ENCODE data around the gene ELMO1. TPM values are rescaled to one million over a fixed set of nuclear protein-coding genes. Genes with fewer than 3 reads are reported as not detected.

Gene ELMO1
- total and polyA plus RNA-seq, 11 donors = 6.9 to 38.6 (median 14.7) TPM

DNA sequence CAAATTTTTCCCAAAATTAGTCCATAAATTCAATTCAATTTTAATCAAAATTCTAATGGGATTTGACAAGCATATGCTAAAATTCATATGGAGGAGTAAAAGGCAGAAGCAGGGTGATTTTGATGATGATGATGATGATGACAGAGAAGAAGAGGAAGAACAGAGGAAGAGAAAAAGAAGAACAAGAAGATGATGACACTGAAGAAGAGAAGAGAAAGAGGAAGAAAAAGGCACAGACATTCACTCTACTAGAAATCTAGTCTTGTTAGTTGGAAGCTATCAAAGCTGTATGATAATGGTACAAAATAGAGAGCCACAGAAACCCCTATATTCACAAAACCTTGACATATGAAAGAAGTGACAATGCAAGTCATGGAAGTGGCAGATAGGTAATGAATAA, 157.9 kb downstream of the ELMO1 start:
- TF ChIP-seq, protein P1, sequence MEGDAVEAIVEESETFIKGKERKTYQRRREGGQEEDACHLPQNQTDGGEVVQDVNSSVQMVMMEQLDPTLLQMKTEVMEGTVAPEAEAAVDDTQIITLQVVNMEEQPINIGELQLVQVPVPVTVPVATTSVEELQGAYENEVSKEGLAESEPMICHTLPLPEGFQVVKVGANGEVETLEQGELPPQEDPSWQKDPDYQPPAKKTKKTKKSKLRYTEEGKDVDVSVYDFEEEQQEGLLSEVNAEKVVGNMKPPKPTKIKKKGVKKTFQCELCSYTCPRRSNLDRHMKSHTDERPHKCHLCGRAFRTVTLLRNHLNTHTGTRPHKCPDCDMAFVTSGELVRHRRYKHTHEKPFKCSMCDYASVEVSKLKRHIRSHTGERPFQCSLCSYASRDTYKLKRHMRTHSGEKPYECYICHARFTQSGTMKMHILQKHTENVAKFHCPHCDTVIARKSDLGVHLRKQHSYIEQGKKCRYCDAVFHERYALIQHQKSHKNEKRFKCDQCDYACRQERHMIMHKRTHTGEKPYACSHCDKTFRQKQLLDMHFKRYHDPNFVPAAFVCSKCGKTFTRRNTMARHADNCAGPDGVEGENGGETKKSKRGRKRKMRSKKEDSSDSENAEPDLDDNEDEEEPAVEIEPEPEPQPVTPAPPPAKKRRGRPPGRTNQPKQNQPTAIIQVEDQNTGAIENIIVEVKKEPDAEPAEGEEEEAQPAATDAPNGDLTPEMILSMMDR (IDR thresholded peaks at IDR 0.05) = no peak
- TF ChIP-seq POLR2A (IDR thresholded peaks at IDR 0.05) = no peak
- no peaks in the 10 kb centered on the region for H3K36me3 ChIP-seq
- H3K4me1 ChIP-seq = peaks cover 0 to 32% (median 18%) of the 10 kb centered on the region in 12 donors
- no peak for ATAC-seq
- H3K27ac ChIP-seq = no peak overlapping the region
- H3K4me3 ChIP-seq = no peak overlapping the region
- DNase-seq = no peak
- intact Hi-C loops (cut with DNase I) = no loop called here
- H3K9me3 ChIP-seq = no peaks in the 10 kb centered on the region
- H3K27me3 ChIP-seq = no peaks in the 10 kb centered on the region

GRCh38 chr7:37289781-37290180, 158.9 kb downstream of the ELMO1 start:
- 67 to 76% (median 73%) methylated on average over 1 of the region's 1 CpG for WGBS, 4 donors

DNA sequence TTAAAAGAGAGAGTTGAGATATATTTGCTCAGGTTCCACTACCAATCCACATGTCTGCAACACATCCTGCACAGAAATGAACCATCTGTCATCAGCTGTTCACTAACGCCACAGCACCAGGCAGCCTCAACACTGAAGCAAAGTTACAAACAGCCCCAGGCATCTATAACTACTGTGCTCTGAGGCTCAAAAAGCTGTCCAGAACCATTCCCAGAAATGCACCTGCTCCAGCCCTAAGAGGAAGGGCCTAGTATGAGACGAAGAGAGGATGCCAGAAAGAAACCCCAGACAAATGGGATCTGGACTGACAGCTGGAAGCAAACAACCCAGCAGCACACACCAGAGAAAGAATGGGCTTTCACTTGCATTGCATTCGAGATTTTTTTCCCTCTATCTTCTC, 159.3 kb downstream of the ELMO1 start:
- 34 to 49% (median 42%) methylated on average over 3 of the region's 3 CpGs for WGBS, 4 donors
- peak in 3 of 4 donors; percentile 61 to 79 (median 61) for ATAC-seq
- peak overlapping the region in 1 of 12 donors; percentile 25 for H3K27ac ChIP-seq

More at GRCh38 chr7:37289781-37290180, 158.9 kb downstream of the ELMO1 start:
- Histone ChIP-seq H3K27me3 (no peaks in the 10 kb centered on the region), H3K27ac (peak overlapping the region in 2 of 12 donors; percentile 13 to 25), H3K4me3 (no peak overlapping the region), H3K36me3 (no peaks in the 10 kb centered on the region), H3K4me1 (peaks cover 7 to 42% (median 26%) of the 10 kb centered on the region in 12 donors), H3K9me3 (no peaks in the 10 kb centered on the region)
- ATAC-seq = peak in 1 of 4 donors; percentile 41
- intact Hi-C loops (cut with DNase I) = loop anchor here in 6 of 10 donors (5.0 to 10.0 kb wide), 6 partner anchors 53 to 205 kb away; partner anchors contain the start of gene ELMO1 (in 3 of the 6)
- DNase-seq = no peak
- no peak for TF ChIP-seq POLR2A (IDR thresholded peaks at IDR 0.05)
- TF ChIP-seq, protein P1 (IDR thresholded peaks at IDR 0.05) = no peak

DNA sequence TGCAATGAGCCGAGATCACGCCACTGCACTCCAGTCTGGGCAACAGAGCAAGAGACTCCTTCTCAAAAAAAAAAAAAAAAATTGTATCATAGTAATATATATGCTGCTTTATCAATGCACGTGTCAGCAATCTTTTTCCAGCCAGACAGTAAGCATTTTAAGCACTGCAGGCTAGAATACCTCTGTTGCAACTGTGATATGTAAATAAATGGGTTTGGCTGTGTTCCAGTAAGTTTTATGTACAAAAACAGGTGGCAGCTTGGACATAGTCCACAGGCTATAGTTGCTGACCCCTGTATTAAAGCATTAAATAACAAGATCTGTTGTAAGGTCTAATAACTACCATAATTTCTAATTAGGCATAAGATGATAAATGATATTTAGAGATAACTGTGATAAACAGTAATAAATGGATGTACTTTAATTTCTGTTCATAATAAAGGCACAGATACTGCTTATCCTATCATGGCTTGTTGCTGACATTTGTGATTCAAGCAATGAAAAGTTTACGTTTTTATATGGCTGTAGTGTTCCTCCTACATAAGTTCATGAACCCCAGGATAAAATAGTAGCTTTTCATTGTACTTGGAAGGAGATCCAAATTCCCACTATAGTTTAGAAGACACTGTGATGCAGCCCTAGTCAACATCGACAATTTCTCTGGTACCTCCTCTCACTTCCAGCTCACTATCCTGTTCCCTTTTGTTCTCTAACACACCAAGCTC, 161.4 kb downstream of the ELMO1 start:
- no peaks in the 10 kb centered on the region for H3K36me3 ChIP-seq
- H3K27ac ChIP-seq = peak overlapping the region in 1 of 12 donors; percentile 1
- TF ChIP-seq POLR2A (IDR thresholded peaks at IDR 0.05) = no peak
- TF ChIP-seq, protein P1 (IDR thresholded peaks at IDR 0.05) = no peak
- WGBS, 4 donors = 48 to 64% (median 56%) methylated on average over 5 of the region's 5 CpGs
- H3K27me3 ChIP-seq = no peaks in the 10 kb centered on the region
- DNase-seq = no peak
- H3K4me1 ChIP-seq = peaks cover 7 to 64% (median 41%) of the 10 kb centered on the region in 12 donors
- intact Hi-C loops (cut with DNase I) = loop anchor here in 7 of 10 donors (2.0 to 10.0 kb wide), 8 partner anchors 55 to 210 kb away; partner anchors contain the start of gene ELMO1 (in 4 of the 7)
- no peak for ATAC-seq
- no peaks in the 10 kb centered on the region for H3K9me3 ChIP-seq
- H3K4me3 ChIP-seq = no peak overlapping the region

More for the DNA sequence above, 159.3 kb downstream of the ELMO1 start:
- Histone ChIP-seq H3K4me3 (no peak overlapping the region), H3K9me3 (no peaks in the 10 kb centered on the region), H3K4me1 (peaks cover 7 to 46% (median 29%) of the 10 kb centered on the region in 12 donors), H3K36me3 (no peaks in the 10 kb centered on the region), H3K27me3 (no peaks in the 10 kb centered on the region)
- intact Hi-C loops (cut with DNase I) = loop anchor here in 6 of 10 donors (5.0 to 10.0 kb wide), 6 partner anchors 53 to 205 kb away; partner anchors contain the start of gene ELMO1 (in 3 of the 6)
- no peak for TF ChIP-seq POLR2A (IDR thresholded peaks at IDR 0.05)
- no peak for DNase-seq

All from heart left ventricle (tissue), 16 donors.